SK-N-SH treated with all-trans-retinoic acid at 6 μM for 48 hours (cell line): Measurements from ENCODE around the gene AFDN.
A peak's percentile ranks its signal among the peaks of the same experiment; 100 is the strongest.

ENCODE experiments used
- ATAC-seq: fragments of 200-7000 bp; cut with Tn5 transposase; 3 replicates; pipeline ENCODE4 v1.9.1; 2020; ENCODE audit warnings: mild to moderate bottlenecking, moderate library complexity
- ARNTL ChIP-seq: fragments of 450-650 bp; formaldehyde crosslinking; IDR thresholded peaks from 2 replicates; pipeline ENCODE4 v1.5.0; 2020; ENCODE audit warnings: low read depth, mild to moderate bottlenecking, moderate library complexity, borderline replicate concordance
- BACH2 ChIP-seq: fragments of 250-450 bp; sonication (Bioruptor Pico); IDR thresholded peaks from 2 replicates; pipeline ENCODE4 v1.9.0; 2021; ENCODE audit warnings: mild to moderate bottlenecking, borderline replicate concordance
- CREB5 ChIP-seq: fragments of 250-450 bp; sonication (Bioruptor Pico); IDR thresholded peaks from 2 replicates; pipeline ENCODE4 v1.5.1; 2020; ENCODE audit warnings: low read depth, mild to moderate bottlenecking, moderate library complexity
- CSDC2 ChIP-seq: fragments of 250-450 bp; sonication (Bioruptor Pico); IDR thresholded peaks from 2 replicates; pipeline ENCODE4 v1.5.0; 2020; ENCODE audit warnings: mild to moderate bottlenecking, moderate library complexity
- CSRNP3 ChIP-seq: fragments of 250-450 bp; sonication (Bioruptor Pico); IDR thresholded peaks from 2 replicates; pipeline ENCODE4 v1.5.1; 2021; ENCODE audit warnings: mild to moderate bottlenecking, moderate library complexity
- ESRRG ChIP-seq: fragments of 250-450 bp; sonication (Bioruptor Pico); IDR thresholded peaks from 2 replicates; pipeline ENCODE4 v1.6.1; 2021; ENCODE audit warnings: mild to moderate bottlenecking
- ISL1 ChIP-seq: fragments of 250-450 bp; sonication (Bioruptor Pico); IDR thresholded peaks from 2 replicates; pipeline ENCODE4 v2.1.2; 2022; ENCODE audit warnings: mild to moderate bottlenecking, moderate library complexity
- OSR1 ChIP-seq: fragments of 250-450 bp; sonication (Bioruptor Pico); IDR thresholded peaks from 2 replicates; pipeline ENCODE4 v1.8.0; 2022; ENCODE audit warnings: moderate library complexity, mild to moderate bottlenecking, inconsistent platforms
- PATZ1 ChIP-seq: fragments of 250-450 bp; sonication (Bioruptor Pico); IDR thresholded peaks from 2 replicates; pipeline ENCODE4 v1.8.0; 2020; ENCODE audit warnings: mild to moderate bottlenecking, moderate library complexity, borderline replicate concordance
- POU6F1 ChIP-seq: fragments of 250-450 bp; sonication (Bioruptor Pico); IDR thresholded peaks from 2 replicates; pipeline ENCODE4 v1.8.0; 2021; ENCODE audit warnings: low read depth, mild to moderate bottlenecking, moderate library complexity, borderline replicate concordance
- PPARA ChIP-seq: fragments of 250-450 bp; sonication (Bioruptor Pico); IDR thresholded peaks from 2 replicates; pipeline ENCODE4 v1.5.0; 2020; ENCODE audit warnings: mild to moderate bottlenecking, borderline replicate concordance
- RARB ChIP-seq: fragments of 250-450 bp; sonication (Bioruptor Pico); IDR thresholded peaks from 2 replicates; pipeline ENCODE4 v1.8.0; 2021; ENCODE audit warnings: mild to moderate bottlenecking, moderate library complexity
- SNAI2 ChIP-seq: fragments of 250-450 bp; sonication (Bioruptor Pico); IDR thresholded peaks from 2 replicates; pipeline ENCODE4 v1.5.0; 2020; ENCODE audit warnings: mild to moderate bottlenecking, moderate library complexity
- TCF4 ChIP-seq: fragments of 250-450 bp; sonication (Bioruptor Pico); IDR thresholded peaks from 2 replicates; pipeline ENCODE4 v1.8.0; 2021; ENCODE audit warnings: mild to moderate bottlenecking, moderate library complexity, borderline replicate concordance
- TOX ChIP-seq: fragments of 250-450 bp; sonication (Bioruptor Pico); IDR thresholded peaks from 2 replicates; pipeline ENCODE4 v1.8.0; 2021; ENCODE audit warnings: mild to moderate bottlenecking, moderate library complexity, borderline replicate concordance
- ZC3H10 ChIP-seq: fragments of 250-450 bp; sonication (Bioruptor Pico); IDR thresholded peaks from 2 replicates; pipeline ENCODE4 v1.5.1; 2021; ENCODE audit warnings: mild to moderate bottlenecking, moderate library complexity
- ZFP3 ChIP-seq: fragments of 250-450 bp; sonication (Bioruptor Pico); IDR thresholded peaks from 2 replicates; pipeline ENCODE4 v1.5.0; 2020; ENCODE audit warnings: mild to moderate bottlenecking, moderate library complexity
- ZFP30 ChIP-seq: fragments of 450-650 bp; formaldehyde crosslinking; IDR thresholded peaks from 2 replicates; pipeline ENCODE4 v1.5.0; 2022; ENCODE audit warnings: mild to moderate bottlenecking, moderate library complexity
- ZNF565 ChIP-seq: fragments of 450-650 bp; formaldehyde crosslinking; conservative IDR thresholded peaks from 2 replicates; pipeline ENCODE4 v1.5.0; 2020; ENCODE audit warnings: low read depth, mild to moderate bottlenecking, moderate library complexity
- ZNF70 ChIP-seq: fragments of 450-650 bp; formaldehyde crosslinking; IDR thresholded peaks from 2 replicates; pipeline ENCODE4 v1.5.0; 2020; ENCODE audit warnings: mild to moderate bottlenecking, moderate library complexity
- ZNF8 ChIP-seq: fragments of 450-650 bp; formaldehyde crosslinking; IDR thresholded peaks from 2 replicates; pipeline ENCODE4 v1.5.0; 2020; ENCODE audit warnings: mild to moderate bottlenecking, moderate library complexity

AFDN gene

GRCh38 chr6:168011291-168011690 is 184.6 kb downstream of the AFDN start (continued):
- no peak for TF ChIP-seq POU6F1
- no peak for TF ChIP-seq ZNF70 (CRISPR knock-in tag)
- TF ChIP-seq ZFP3 (CRISPR knock-in tag) = no peak

- no peak for TF ChIP-seq ARNTL
- TF ChIP-seq ZNF70 (CRISPR knock-in tag) = no peak
- TF ChIP-seq ZNF8 (CRISPR knock-in tag) = no peak
- no peak for TF ChIP-seq CSDC2 (CRISPR knock-in tag)
- no peak for TF ChIP-seq ZNF565
- TF ChIP-seq ESRRG (CRISPR knock-in tag) = no peak
- no peak for TF ChIP-seq POU6F1
- TF ChIP-seq TCF4 (CRISPR knock-in tag) = no peak
- TF ChIP-seq BACH2 = no peak
- TF ChIP-seq ZFP3 (CRISPR knock-in tag) = no peak
- no peak for TF ChIP-seq ZFP30 (CRISPR knock-in tag)
- TF ChIP-seq RARB (CRISPR knock-in tag) = no peak
- no peak for TF ChIP-seq TOX (CRISPR knock-in tag)
- TF ChIP-seq ZC3H10 (CRISPR knock-in tag) = no peak
- TF ChIP-seq CREB5 = no peak
- no peak for TF ChIP-seq CSRNP3
- no peak for TF ChIP-seq OSR1
- ATAC-seq = no peak
These were observed 185.9 kb downstream of the AFDN start for GRCh38 chr6:168012431-168013249.

- no peak for ATAC-seq
- TF ChIP-seq TCF4 (CRISPR knock-in tag) (no peak), SNAI2 (CRISPR knock-in tag) (no peak), OSR1 (no peak), ISL1 (CRISPR knock-in tag) (no peak), ARNTL (no peak), ESRRG (CRISPR knock-in tag) (no peak), ZNF8 (CRISPR knock-in tag) (no peak), CREB5 (no peak), ZNF70 (CRISPR knock-in tag) (no peak), ZFP30 (CRISPR knock-in tag) (no peak), TOX (CRISPR knock-in tag) (no peak), CSDC2 (CRISPR knock-in tag) (no peak)
- TF ChIP-seq, all 23 proteins: peak for 0
These were observed 186.7 kb downstream of the AFDN start for GRCh38 chr6:168013250-168013915.

DNA sequence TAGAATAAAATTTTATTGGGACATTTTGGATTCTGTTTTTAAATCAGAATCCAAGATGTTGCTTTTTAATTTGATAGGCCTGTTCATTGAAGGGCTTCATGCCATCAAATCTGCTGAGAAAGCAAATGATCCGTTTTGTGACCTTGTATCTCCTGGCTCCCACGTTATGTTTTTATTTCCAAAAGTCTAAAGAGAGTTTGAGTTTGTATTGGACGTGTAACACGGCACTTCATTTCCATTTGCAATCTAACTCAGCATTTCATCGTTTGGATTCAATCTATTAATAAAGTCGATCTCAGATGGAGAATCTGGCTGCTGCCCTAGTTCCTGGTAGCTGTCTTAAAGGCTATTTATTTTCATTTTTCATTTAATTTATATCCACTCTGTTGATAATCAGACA is 187.7 kb downstream of the AFDN start:
- ATAC-seq = no peak
- TF ChIP-seq TCF4 (CRISPR knock-in tag) = peak; percentile 52; the same call in 1 of the 2 replicates
- TF ChIP-seq ZFP3 (CRISPR knock-in tag) = no peak
- TF ChIP-seq CSDC2 (CRISPR knock-in tag) = no peak
- no peak for TF ChIP-seq ZC3H10 (CRISPR knock-in tag)
- no peak for TF ChIP-seq TOX (CRISPR knock-in tag)
- TF ChIP-seq OSR1 = no peak
- TF ChIP-seq ARNTL = no peak
- TF ChIP-seq PATZ1 (CRISPR knock-in tag) = no peak
- no peak for TF ChIP-seq BACH2
- TF ChIP-seq ZNF565 = no peak
- no peak for TF ChIP-seq PPARA
- TF ChIP-seq ESRRG (CRISPR knock-in tag) = no peak
- no peak for TF ChIP-seq ZFP30 (CRISPR knock-in tag)
- TF ChIP-seq ISL1 (CRISPR knock-in tag) = peak; percentile 80
